Endothelial cell (in vitro differentiated cells): Measurements from ENCODE around the gene SVEP1. TPM values are rescaled to one million over a fixed set of nuclear protein-coding genes. Genes with fewer than 3 reads are reported as not detected.

ENCODE experiments used
- DNase-seq: peaks from one replicate; pipeline ENCODE4 v3.0.0; 2021; ENCODE audit warnings: low spot score
- H3K27ac Mint-ChIP-seq: one replicate; pipeline ENCODE4 v1.8.0; 2021; ENCODE audit warnings: mixed read lengths, inconsistent platforms; ENCODE audit not compliant: unreplicated experiment
- H3K27me3 Mint-ChIP-seq: one replicate; pipeline ENCODE4 v1.8.0; 2021; ENCODE audit warnings: mild to moderate bottlenecking, moderate library complexity, mixed read lengths, inconsistent platforms; ENCODE audit not compliant: unreplicated experiment
- H3K36me3 Mint-ChIP-seq: one replicate; pipeline ENCODE4 v1.8.0; 2021; ENCODE audit warnings: mild to moderate bottlenecking, low read depth, mixed read lengths, inconsistent platforms; ENCODE audit not compliant: unreplicated experiment
- H3K4me1 Mint-ChIP-seq: one replicate; pipeline ENCODE4 v1.8.0; 2021; ENCODE audit warnings: mild to moderate bottlenecking, mixed read lengths, inconsistent platforms; ENCODE audit not compliant: unreplicated experiment
- H3K4me3 Mint-ChIP-seq: one replicate; pipeline ENCODE4 v1.8.0; 2021; ENCODE audit warnings: mild to moderate bottlenecking, mixed read lengths, inconsistent platforms; ENCODE audit not compliant: unreplicated experiment
- H3K9me3 Mint-ChIP-seq: one replicate; pipeline ENCODE4 v1.8.0; 2021; ENCODE audit warnings: mixed read lengths, inconsistent platforms; ENCODE audit not compliant: unreplicated experiment
- CTCF ChIP-seq: fragments of 200-600 bp; sonication (generic); IDR thresholded peaks from one replicate; pipeline ENCODE4 v1.5.0; 2021; ENCODE audit warnings: antibody characterized with exemption; ENCODE audit not compliant: unreplicated experiment
- total RNA-seq: library from RNA; stranded (reverse); fragmentation: NEBNext Ultra II Directional; extraction: Animal tissue kit (Norgen Biotek cat#: 25700); gene quantifications from one replicate; pipeline ENCODE4 v1.2.1, GENCODE V29; 2021; ENCODE audit not compliant: unreplicated experiment

SVEP1 gene
- total RNA-seq, 1 donor from 2014 or later: 0.08 TPM

- no peak for DNase-seq
- Mint-ChIP-seq H3K4me3 (no peak overlapping the region), H3K36me3 (peaks cover 4% of the 10 kb centered on the region), H3K27ac (no peak overlapping the region), H3K27me3 (peaks cover 10% of the 10 kb centered on the region), H3K4me1 (peaks cover 13% of the 10 kb centered on the region), H3K9me3 (no peaks in the 10 kb centered on the region)
- no peak for TF ChIP-seq CTCF
Measured at GRCh38 chr9:110575169-110575568, 4.4 kb downstream of the SVEP1 start.

GRCh38 chr9:110573305-110573704 lies 6.2 kb downstream of the SVEP1 start:
- H3K36me3 Mint-ChIP-seq: no peaks in the 10 kb centered on the region
- H3K4me1 Mint-ChIP-seq: peaks cover 2% of the 10 kb centered on the region
- TF ChIP-seq CTCF: no peak
- H3K4me3 Mint-ChIP-seq: no peak overlapping the region
- H3K27ac Mint-ChIP-seq: no peak overlapping the region
- no peak for DNase-seq
- H3K9me3 Mint-ChIP-seq: no peaks in the 10 kb centered on the region
- peaks cover 1% of the 10 kb centered on the region for H3K27me3 Mint-ChIP-seq

GRCh38 chr9:110571801-110572483 lies 7.6 kb downstream of the SVEP1 start:
- Mint-ChIP-seq H3K27ac (no peak overlapping the region), H3K4me1 (peaks cover 2% of the 10 kb centered on the region), H3K36me3 (no peaks in the 10 kb centered on the region), H3K27me3 (no peaks in the 10 kb centered on the region), H3K4me3 (no peak overlapping the region), H3K9me3 (no peaks in the 10 kb centered on the region)
- TF ChIP-seq CTCF: no peak
- DNase-seq: no peak

- Mint-ChIP-seq H3K27ac (no peak overlapping the region), H3K27me3 (peaks cover 1% of the 10 kb centered on the region), H3K4me1 (peaks cover 2% of the 10 kb centered on the region), H3K36me3 (no peaks in the 10 kb centered on the region), H3K9me3 (no peaks in the 10 kb centered on the region), H3K4me3 (no peak overlapping the region)
- no peak for TF ChIP-seq CTCF
- DNase-seq: no peak
Measured at GRCh38 chr9:110566156-110566555, 13.4 kb downstream of the SVEP1 start.

- Mint-ChIP-seq H3K4me3 (no peak overlapping the region), H3K4me1 (no peaks in the 10 kb centered on the region), H3K36me3 (no peaks in the 10 kb centered on the region), H3K9me3 (no peaks in the 10 kb centered on the region), H3K27me3 (peaks cover 1% of the 10 kb centered on the region), H3K27ac (no peak overlapping the region)
- DNase-seq: no peak
- TF ChIP-seq CTCF: no peak
Measured at GRCh38 chr9:110561826-110562225, 17.7 kb downstream of the SVEP1 start.
